ENCODE results near the gene LFNG.

DNA sequence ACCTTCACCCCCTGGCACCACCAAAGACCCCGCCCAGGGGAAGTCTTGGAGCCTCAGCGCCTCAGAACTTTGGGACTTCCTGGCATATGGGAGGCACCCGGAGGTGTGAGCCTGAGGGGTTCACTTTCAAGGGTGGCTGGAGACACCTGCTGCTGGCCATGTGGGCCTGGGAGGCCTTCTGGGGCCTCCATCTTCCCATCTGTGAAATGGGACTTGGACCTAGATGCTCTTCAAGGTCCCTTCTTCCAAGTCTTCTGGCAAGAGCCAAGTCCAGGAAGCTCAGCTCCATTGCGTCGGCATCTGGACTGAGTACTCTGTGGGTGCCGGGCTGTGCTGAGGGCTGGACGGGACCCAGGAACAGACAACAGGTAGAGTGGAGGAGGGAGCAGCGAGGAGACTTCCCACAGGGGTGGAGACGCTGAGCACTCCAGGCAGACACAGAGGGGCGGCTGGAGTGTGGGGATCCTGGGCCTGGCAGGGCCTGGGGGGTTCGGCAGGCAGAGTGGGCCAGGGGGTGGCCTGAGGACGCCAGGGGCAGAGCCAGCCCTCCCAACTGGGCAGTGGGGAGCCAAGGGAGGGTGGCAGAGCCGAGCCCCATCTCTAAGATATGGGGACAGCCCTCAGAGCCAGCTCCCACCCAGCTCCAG is 9.3 kb upstream of the LFNG start:
- TF ChIP-seq POLR2AphosphoS5 (IDR thresholded peaks at IDR 0.05; ENCODE audit: low read depth, low read length): no peak
- TF ChIP-seq REST (IDR thresholded peaks at IDR 0.05; ENCODE audit: insufficient read depth in 1 of 2, low read depth in 2 of 2, low read length in 2 of 2): no peak
- no peak for TF ChIP-seq SIN3A (IDR thresholded peaks at IDR 0.05; ENCODE audit: borderline replicate concordance, insufficient read depth, low read length)
- no peak for TF ChIP-seq TAF1 (IDR thresholded peaks at IDR 0.05; ENCODE audit: borderline replicate concordance, insufficient read depth, low read length)
